Body of pancreas (tissue), 4 donors: Measurements from ENCODE around the gene ASMTL.

Source experiments
- CTCF ChIP-seq, 7 experiments: fragments of 450-650 bp in 4 of 7; fragments of 200-600 bp in 3 of 7; sonication (generic) in 3 of 7; IDR thresholded peaks; one replicate each; pipeline ENCODE4 v1.5.1; 2016 to 2019; ENCODE audit warnings: antibody characterized with exemption in 7 of 7
- POLR2A ChIP-seq, 3 donors: fragments of 450-650 bp; IDR thresholded peaks; one replicate each; pipeline ENCODE4 v1.6.1; 2016; ENCODE audit warnings: antibody characterized with exemption in 3 of 3, mild to moderate bottlenecking in 2 of 3

- TF ChIP-seq CTCF (IDR thresholded peaks at IDR 0.05): no peak
- no peak for TF ChIP-seq POLR2A (IDR thresholded peaks at IDR 0.05)
Observed at GRCh38 chrX:1440506-1440905, 12.2 kb downstream of the ASMTL start.
